Kidney (tissue), 22 donors: ENCODE data around the gene RNF113A. TPM values are rescaled to one million over a fixed set of nuclear protein-coding genes. Genes with fewer than 3 reads are reported as not detected.

ENCODE experiments used
- DNase-seq, 5 donors: peaks; one replicate each; pipeline ENCODE4 v3.0.0-alpha.2; 2013 to 2020
- FAIRE-seq: peaks from 2 replicates; lab custom pipeline; 2012; peaks lifted over from hg19 to GRCh38; lab: Jason Lieb, UNC
- H3K27ac ChIP-seq, 2 donors: one replicate each; pipeline ENCODE4 v1.7.0; 2013; ENCODE audit warnings: low read depth in 2 of 2, low read length in 2 of 2, inconsistent platforms in 1 of 2
- H3K27me3 ChIP-seq: one replicate; pipeline ENCODE4 v1.7.1; 2013; ENCODE audit warnings: low read length, inconsistent platforms; ENCODE audit not compliant: control insufficient read depth, insufficient read depth
- H3K36me3 ChIP-seq, 3 donors: one replicate each; pipeline versions ENCODE4 v1.7.0 to v1.7.1; 2013; ENCODE audit warnings: low read length in 3 of 3, control low read depth in 1 of 3, inconsistent platforms in 1 of 3; ENCODE audit not compliant: insufficient read depth in 3 of 3, control insufficient read depth in 2 of 3
- H3K4me1 ChIP-seq, 3 donors: one replicate each; pipeline versions ENCODE4 v1.7.0 to v1.7.1; 2013; ENCODE audit warnings: low read length in 3 of 3, inconsistent platforms in 1 of 3, low read depth in 1 of 3; ENCODE audit not compliant: control insufficient read depth in 2 of 3, insufficient read depth in 2 of 3
- H3K4me3 ChIP-seq, 3 donors: one replicate each; pipeline versions ENCODE4 v1.7.0 to v1.8.1; 2013; ENCODE audit warnings: low read length in 3 of 3, control low read depth in 1 of 3, inconsistent platforms in 1 of 3
- H3K9ac ChIP-seq, 3 donors: one replicate each; pipeline versions ENCODE4 v1.7.0 to v1.7.1; 2013; ENCODE audit warnings: low read length in 3 of 3, control low read depth in 1 of 3, inconsistent platforms in 1 of 3
- H3K9me3 ChIP-seq, 3 donors: one replicate each; pipeline versions ENCODE4 v1.7.0 to v1.7.1; 2013; ENCODE audit warnings: low read length in 3 of 3, control low read depth in 1 of 3, inconsistent platforms in 1 of 3; ENCODE audit not compliant: control insufficient read depth in 2 of 3, insufficient read depth in 1 of 3
- intact Hi-C: fragments of 100-400 bp; cut with DNase I; formaldehyde crosslinking; loops from one replicate; pipeline ENCODE4 v1.11.1; 2022
- long read RNA-seq, 10 donors: library from polyadenylated mRNA in 1 of 10; unstranded in 1 of 10; transcript quantifications; one replicate each; pipeline ENCODE4 v2.0.0 and lab custom pipeline, GENCODE V29; 2021 to 2026
- polyA plus RNA-seq: library from polyadenylated mRNA; stranded (reverse); fragments of 350-450 nt; fragmentation: Illumina TruSeq; extraction: RNeasy Lipid Tissue Mini Kit (QIAGEN cat#74804); gene quantifications from one replicate; pipeline ENCODE4 v1.2.3, GENCODE V29; 2014; ENCODE audit warnings: low read depth, low replicate concordance; ENCODE audit not compliant: insufficient read depth
- total RNA-seq: library from RNA; stranded (reverse); fragmentation: NEBNext Ultra II Directional; extraction: Animal tissue kit (Norgen Biotek cat#: 25700); gene quantifications from one replicate; pipeline ENCODE4 v1.2.1, GENCODE V29; 2021
- TF ChIP-seq, protein P1 (sequence below): IDR thresholded peaks from 3 replicates; pipeline ENCODE4 v1.5.1; 2012; ENCODE audit warnings: mild to moderate bottlenecking, moderate library complexity, borderline replicate concordance; ENCODE audit not compliant: insufficient read depth; ENCODE audit errors: extremely low read depth
- donor health status: control.
- donor health status: control.
- donor health status: control.
- donor health status: control.
- donor health status: control.
- donor health status: DM: yes; HTN: yes; CAD: no.
- donor health status: Normal renal cell carcinoma (clear cell type).

The RNF113A gene
- total RNA-seq (13.3 TPM), polyA plus RNA-seq (18.7 TPM)
- long read RNA-seq, donor 1, transcript RNF113A-201 (1 exons, 1,353 nt), result major isoform, 18 of 18 reads
- long read RNA-seq, donor 1, partial matches to known transcripts, result 0 of 18 reads
- long read RNA-seq, donor 1, other reads (novel, unspliced or antisense), result 0 of 18 reads
- long read RNA-seq, donor 2, transcript RNF113A-201 (1 exons, 1,353 nt), result major isoform, 11 of 11 reads
- long read RNA-seq, donor 2, partial matches to known transcripts, result 0 of 11 reads
- long read RNA-seq, donor 2, other reads (novel, unspliced or antisense), result 0 of 11 reads
- long read RNA-seq, donor 3, transcript RNF113A-201 (1 exons, 1,353 nt), result major isoform, 17 of 17 reads
- long read RNA-seq, donor 3, partial matches to known transcripts, result 0 of 17 reads
- long read RNA-seq, donor 3, other reads (novel, unspliced or antisense), result 0 of 17 reads
- long read RNA-seq, donor 4, partial matches to known transcripts, result 0 of 3 reads
- long read RNA-seq, donor 4, other reads (novel, unspliced or antisense), result 0 of 3 reads
- long read RNA-seq, donor 5, partial matches to known transcripts, result 0 of 2 reads
- long read RNA-seq, donor 5, other reads (novel, unspliced or antisense), result 0 of 2 reads
- long read RNA-seq, donor 6, transcript RNF113A-201 (1 exons, 1,353 nt), result major isoform, 28 of 28 reads
- long read RNA-seq, donor 6, partial matches to known transcripts, result 0 of 28 reads
- long read RNA-seq, donor 6, other reads (novel, unspliced or antisense), result 0 of 28 reads
- long read RNA-seq, donor 7, transcript RNF113A-201 (1 exons, 1,353 nt), result major isoform, 13 of 13 reads
- long read RNA-seq, donor 7, partial matches to known transcripts, result 0 of 13 reads
- long read RNA-seq, donor 7, other reads (novel, unspliced or antisense), result 0 of 13 reads
- long read RNA-seq, donor 8, transcript RNF113A-201 (1 exons, 1,353 nt), result major isoform, 18 of 18 reads
- long read RNA-seq, donor 8, partial matches to known transcripts, result 0 of 18 reads
- long read RNA-seq, donor 8, other reads (novel, unspliced or antisense), result 0 of 18 reads
- long read RNA-seq, donor 9, transcript RNF113A-201 (1 exons, 1,353 nt), result major isoform, 9 of 9 reads
- long read RNA-seq, donor 9, partial matches to known transcripts, result 0 of 9 reads
- long read RNA-seq, donor 9, other reads (novel, unspliced or antisense), result 0 of 9 reads
- long read RNA-seq, donor 10, transcript RNF113A-201 (1 exons, 1,353 nt), result major isoform, 6 of 6 reads
- long read RNA-seq, donor 10, partial matches to known transcripts, result 0 of 6 reads
- long read RNA-seq, donor 10, other reads (novel, unspliced or antisense), result 0 of 6 reads

DNA sequence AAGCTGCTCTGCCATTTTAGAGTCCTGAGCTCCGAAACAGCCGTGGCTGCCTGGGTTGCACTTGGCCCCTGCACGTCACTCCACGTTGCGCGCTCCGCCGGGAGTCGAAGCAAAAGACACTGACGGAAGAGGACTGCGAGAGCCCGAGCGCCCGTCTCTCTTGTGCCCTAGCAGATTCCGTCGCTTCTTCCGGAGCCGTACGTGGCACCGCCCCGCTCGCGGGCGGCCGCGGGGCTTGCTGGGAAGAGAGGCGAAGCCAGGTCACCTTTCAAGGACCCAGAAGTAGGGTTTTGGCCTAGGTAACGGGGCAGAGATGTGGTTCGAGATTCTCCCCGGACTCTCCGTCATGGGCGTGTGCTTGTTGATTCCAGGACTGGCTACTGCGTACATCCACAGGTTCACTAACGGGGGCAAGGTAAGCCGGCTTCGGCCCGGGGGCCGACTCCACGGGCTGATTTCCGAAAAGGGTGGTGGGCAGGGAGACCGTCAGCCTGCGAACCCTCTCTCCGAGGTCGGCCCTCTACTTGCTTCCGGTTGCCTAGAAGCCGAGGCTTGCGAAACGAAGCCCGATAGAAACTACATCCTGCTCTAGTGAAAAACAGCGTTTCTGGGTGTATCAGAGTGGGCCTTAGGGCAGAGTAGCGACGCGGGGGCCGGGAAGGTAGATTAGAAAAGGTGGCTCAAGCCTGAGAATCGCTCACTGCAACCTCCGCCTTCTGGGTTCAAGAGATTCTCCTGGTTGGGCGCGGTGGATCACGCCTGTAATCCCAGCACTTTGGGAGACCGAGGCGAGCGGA lies at the start of gene RNF113A, which contains the start of gene NDUFA1:
Gene RNF113A, minus strand, starts transcription at position 135 of the 797 bp plus-strand sequence. Its CDS starts 120 bp downstream, at position 15.
Gene NDUFA1, plus strand, starts transcription at position 234 of the 797 bp plus-strand sequence. Its CDS starts 80 bp downstream, at position 314.
- H3K27me3 ChIP-seq, result no peaks in the 10 kb centered on the region
- intact Hi-C loops, result no loop called here
- H3K36me3 ChIP-seq, result peaks cover 0 to 2% (median 0%) of the 10 kb centered on the region in 3 donors
- no peaks in the 10 kb centered on the region for H3K4me1 ChIP-seq
- peak within 1 kb of the TSS; percentile 88 to 93 (median 88) for H3K4me3 ChIP-seq
- DNase-seq (peak; percentile 82 to 95 (median 93)), FAIRE-seq (no peak)
- peak within 1 kb of the TSS; percentile 71 to 95 (median 80) for H3K9ac ChIP-seq
- no peaks in the 10 kb centered on the region for H3K9me3 ChIP-seq
- peak within 1 kb of the TSS; percentile 92 to 93 for H3K27ac ChIP-seq
- TF ChIP-seq, protein P1, sequence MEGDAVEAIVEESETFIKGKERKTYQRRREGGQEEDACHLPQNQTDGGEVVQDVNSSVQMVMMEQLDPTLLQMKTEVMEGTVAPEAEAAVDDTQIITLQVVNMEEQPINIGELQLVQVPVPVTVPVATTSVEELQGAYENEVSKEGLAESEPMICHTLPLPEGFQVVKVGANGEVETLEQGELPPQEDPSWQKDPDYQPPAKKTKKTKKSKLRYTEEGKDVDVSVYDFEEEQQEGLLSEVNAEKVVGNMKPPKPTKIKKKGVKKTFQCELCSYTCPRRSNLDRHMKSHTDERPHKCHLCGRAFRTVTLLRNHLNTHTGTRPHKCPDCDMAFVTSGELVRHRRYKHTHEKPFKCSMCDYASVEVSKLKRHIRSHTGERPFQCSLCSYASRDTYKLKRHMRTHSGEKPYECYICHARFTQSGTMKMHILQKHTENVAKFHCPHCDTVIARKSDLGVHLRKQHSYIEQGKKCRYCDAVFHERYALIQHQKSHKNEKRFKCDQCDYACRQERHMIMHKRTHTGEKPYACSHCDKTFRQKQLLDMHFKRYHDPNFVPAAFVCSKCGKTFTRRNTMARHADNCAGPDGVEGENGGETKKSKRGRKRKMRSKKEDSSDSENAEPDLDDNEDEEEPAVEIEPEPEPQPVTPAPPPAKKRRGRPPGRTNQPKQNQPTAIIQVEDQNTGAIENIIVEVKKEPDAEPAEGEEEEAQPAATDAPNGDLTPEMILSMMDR, result no peak

GRCh38 chrX:119919835-119920585 lies 48.5 kb upstream of the RNF113A start:
- intact Hi-C loops, result no loop called here
- Histone ChIP-seq H3K27me3 (no peaks in the 10 kb centered on the region), H3K27ac (no peak overlapping the region), H3K36me3 (no peaks in the 10 kb centered on the region), H3K4me3 (no peak overlapping the region), H3K9me3 (no peaks in the 10 kb centered on the region), H3K4me1 (no peaks in the 10 kb centered on the region), H3K9ac (no peak overlapping the region)
- DNase-seq (no peak), FAIRE-seq (no peak)
- TF ChIP-seq, protein P1, result no peak
